Smooth muscle cell of trachea (primary cell): ENCODE measurements around the gene RHEX. TPM values are rescaled to one million over a fixed set of nuclear protein-coding genes. Genes with fewer than 3 reads are reported as not detected.

Experiments used
- total RNA-seq: library from RNA; depleted of rRNA; stranded (reverse); fragments of >200 nt; gene quantifications from 2 replicates; pipeline ENCODE4 v1.2.1, GENCODE V29; 2014

RHEX gene, protein sequence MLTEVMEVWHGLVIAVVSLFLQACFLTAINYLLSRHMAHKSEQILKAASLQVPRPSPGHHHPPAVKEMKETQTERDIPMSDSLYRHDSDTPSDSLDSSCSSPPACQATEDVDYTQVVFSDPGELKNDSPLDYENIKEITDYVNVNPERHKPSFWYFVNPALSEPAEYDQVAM
- not detected in 2 replicates for total RNA-seq

DNA sequence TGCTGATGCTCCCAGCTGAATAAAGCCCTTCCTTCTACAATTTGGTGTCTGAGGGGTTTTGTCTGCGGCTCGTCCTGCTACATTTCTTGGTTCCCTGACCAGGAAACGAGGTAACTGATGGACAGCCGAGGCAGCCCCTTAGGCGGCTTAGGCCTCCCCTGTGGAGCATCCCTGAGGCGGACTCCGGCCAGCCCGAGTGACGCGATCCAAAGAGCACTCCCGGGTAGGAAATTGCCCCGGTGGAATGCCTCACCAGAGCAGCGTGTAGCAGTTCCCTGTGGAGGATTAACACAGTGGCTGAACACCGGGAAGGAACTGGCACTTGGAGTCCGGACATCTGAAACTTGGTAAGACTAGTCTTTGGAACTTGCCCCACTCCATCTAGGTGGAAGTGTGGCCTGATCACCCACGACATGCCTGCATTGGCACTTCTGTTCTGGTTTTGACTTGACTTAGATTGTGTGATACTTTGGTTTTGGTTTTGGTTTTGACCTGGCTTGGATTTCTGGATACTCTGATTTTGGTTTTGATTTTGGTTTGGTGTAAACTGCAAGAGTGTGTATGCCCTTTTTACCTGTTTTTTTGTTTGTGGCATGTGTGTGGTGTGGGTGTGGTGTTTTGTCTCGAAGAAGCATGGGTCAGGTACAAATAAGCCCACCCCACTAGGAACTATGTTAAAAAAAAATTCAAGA, at the start of gene RHEX:
Gene RHEX, plus strand, starts transcription at position 255 of the 692 bp plus-strand sequence. CDS start 44,656 bp downstream, outside the sequence.

DNA sequence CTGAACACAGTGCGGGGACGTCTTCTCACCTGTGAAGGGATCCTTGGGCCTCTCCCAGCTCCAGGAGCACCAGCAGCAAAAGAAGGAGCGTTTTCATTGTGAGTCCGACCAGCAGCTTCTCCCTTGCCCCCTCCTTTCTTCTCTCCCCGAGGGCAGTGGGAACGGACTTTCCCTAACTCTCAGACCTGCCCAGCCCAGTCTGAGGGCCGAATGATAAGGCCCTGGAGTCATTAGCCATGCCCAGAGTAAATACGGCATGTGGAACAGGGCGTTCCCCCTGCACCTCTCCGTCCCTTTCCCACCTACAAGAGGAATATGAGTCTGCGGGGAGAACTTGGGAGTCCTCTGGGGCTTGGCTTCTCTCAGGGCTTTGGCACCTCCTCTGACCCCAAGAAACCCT, 29.3 kb upstream of the RHEX start, which contains the start of gene CTSE:
Gene CTSE, minus strand, starts transcription at position 201 of the 400 bp plus-strand sequence. Its CDS starts 104 bp downstream, at position 97.

GRCh38 chr1:206117151-206117948, 64.4 kb downstream of the RHEX start, which contains the start of gene AVPR1B:
TSS of gene AVPR1B (minus strand) at chr1:206117388. CDS start at chr1:206116890, 498 bp downstream.

Other genes with a start within 250 kb of the RHEX start
- gene SLC41A1, start 240.0 kb upstream of the RHEX start, total RNA-seq = 15.4 and 24.0 TPM in 2 replicates
- under 0.01 TPM in 1 of 2 replicates, not detected in the other for gene PM20D1, start 203.0 kb upstream of the RHEX start, total RNA-seq
- gene SLC26A9, start 109.7 kb upstream of the RHEX start, total RNA-seq = not detected in 2 replicates
- 12.4 and 16.7 TPM in 2 replicates for gene RAB7B, start 49.8 kb upstream of the RHEX start, total RNA-seq
- gene CTSE, start 29.3 kb upstream of the RHEX start, total RNA-seq = not detected in 2 replicates
- not detected in 2 replicates for gene AVPR1B, start 64.2 kb downstream of the RHEX start, total RNA-seq
- 1.7 and 6.5 TPM in 2 replicates for gene FAM72A, start 149.7 kb downstream of the RHEX start, total RNA-seq
- 58.5 and 77.7 TPM in 2 replicates for gene SRGAP2, start 150.4 kb downstream of the RHEX start, total RNA-seq